Cardiac muscle cell (in vitro differentiated cells and primary cell): ENCODE data around the gene NPAS3. TPM values are rescaled to one million over a fixed set of nuclear protein-coding genes. Genes with fewer than 3 reads are reported as not detected.

Experiments used
- DNase-seq, 2 donors: peaks; one replicate each; pipeline versions ENCODE4 v3.0.0 to v3.0.0-alpha.2; 2010 to 2017; ENCODE audit warnings: low read depth in 1 of 2, low spot score in 1 of 2
- H3K27ac ChIP-seq: fragments of 200-600 bp; sonication (generic); 2 replicates; pipeline ENCODE4 v1.5.1; 2016
- H3K27me3 ChIP-seq: fragments of 200-600 bp; sonication (generic); 2 replicates; pipeline ENCODE4 v1.6.0; 2016; ENCODE audit warnings: control low read depth
- H3K36me3 ChIP-seq: fragments of 200-600 bp; sonication (generic); 2 replicates; pipeline ENCODE4 v1.5.1; 2016; ENCODE audit warnings: control low read depth
- H3K4me1 ChIP-seq: fragments of 200-600 bp; sonication (generic); 2 replicates; pipeline ENCODE4 v1.8.1; 2017; ENCODE audit warnings: low read depth, mild to moderate bottlenecking, mixed run types
- H3K4me3 ChIP-seq: fragments of 200-600 bp; sonication (generic); 2 replicates; pipeline ENCODE4 v1.5.1; 2016; ENCODE audit warnings: mild to moderate bottlenecking
- H3K9me3 ChIP-seq: fragments of 200-600 bp; sonication (generic); 2 replicates; pipeline ENCODE4 v1.5.1; 2017; ENCODE audit warnings: low read depth, mild to moderate bottlenecking, control low read depth
- polyA plus RNA-seq: library from polyadenylated mRNA; unstranded; fragments of >200 nt; fragmentation: Nextera tagmentation; extraction: Ambion mirVana; gene quantifications from 2 replicates; pipeline ENCODE4 v1.2.1, GENCODE V29; 2016
- total RNA-seq: library from RNA; depleted of rRNA; stranded (reverse); fragments of >200 nt; gene quantifications from 2 replicates; pipeline ENCODE4 v1.2.3, GENCODE V29; 2016
- TF ChIP-seq, protein P1 (sequence below): IDR thresholded peaks from 2 replicates; pipeline ENCODE4 v1.5.1; 2012; ENCODE audit warnings: low read depth, mild to moderate bottlenecking, low read length

Gene NPAS3
- total and polyA plus RNA-seq, 2 experiments from 2014 or later: 0.18 TPM

GRCh38 chr14:33691907-33692306 lies 753.2 kb downstream of the NPAS3 start:
- TF ChIP-seq, protein P1, sequence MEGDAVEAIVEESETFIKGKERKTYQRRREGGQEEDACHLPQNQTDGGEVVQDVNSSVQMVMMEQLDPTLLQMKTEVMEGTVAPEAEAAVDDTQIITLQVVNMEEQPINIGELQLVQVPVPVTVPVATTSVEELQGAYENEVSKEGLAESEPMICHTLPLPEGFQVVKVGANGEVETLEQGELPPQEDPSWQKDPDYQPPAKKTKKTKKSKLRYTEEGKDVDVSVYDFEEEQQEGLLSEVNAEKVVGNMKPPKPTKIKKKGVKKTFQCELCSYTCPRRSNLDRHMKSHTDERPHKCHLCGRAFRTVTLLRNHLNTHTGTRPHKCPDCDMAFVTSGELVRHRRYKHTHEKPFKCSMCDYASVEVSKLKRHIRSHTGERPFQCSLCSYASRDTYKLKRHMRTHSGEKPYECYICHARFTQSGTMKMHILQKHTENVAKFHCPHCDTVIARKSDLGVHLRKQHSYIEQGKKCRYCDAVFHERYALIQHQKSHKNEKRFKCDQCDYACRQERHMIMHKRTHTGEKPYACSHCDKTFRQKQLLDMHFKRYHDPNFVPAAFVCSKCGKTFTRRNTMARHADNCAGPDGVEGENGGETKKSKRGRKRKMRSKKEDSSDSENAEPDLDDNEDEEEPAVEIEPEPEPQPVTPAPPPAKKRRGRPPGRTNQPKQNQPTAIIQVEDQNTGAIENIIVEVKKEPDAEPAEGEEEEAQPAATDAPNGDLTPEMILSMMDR: no peak
- H3K36me3 ChIP-seq: no peaks in the 10 kb centered on the region
- DNase-seq: no peak
- no peaks in the 10 kb centered on the region for H3K9me3 ChIP-seq
- H3K4me1 ChIP-seq: no peaks in the 10 kb centered on the region
- no peak overlapping the region for H3K4me3 ChIP-seq
- H3K27ac ChIP-seq: no peak overlapping the region
- H3K27me3 ChIP-seq: no peaks in the 10 kb centered on the region

DNA sequence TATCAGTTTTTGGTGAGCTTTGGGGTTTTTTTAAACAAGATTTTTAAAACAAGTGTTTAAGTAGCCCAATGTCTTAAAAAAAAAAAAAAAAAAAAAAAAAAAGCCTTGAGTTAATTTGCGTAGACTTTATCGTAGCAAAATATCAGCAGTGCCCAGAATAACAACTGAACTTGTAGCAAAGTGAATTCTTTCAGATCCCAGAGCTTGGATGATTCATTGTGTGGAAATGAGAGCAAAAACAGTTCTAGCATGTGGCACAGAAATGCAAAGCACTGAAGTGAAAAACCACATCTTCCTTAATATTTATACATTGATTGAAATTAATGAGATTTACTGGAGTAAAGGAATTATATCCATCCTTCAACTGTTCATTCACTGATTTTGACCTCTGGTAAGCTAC lies 754.1 kb downstream of the NPAS3 start:
- Histone ChIP-seq H3K4me1 (no peaks in the 10 kb centered on the region), H3K36me3 (no peaks in the 10 kb centered on the region), H3K27me3 (no peaks in the 10 kb centered on the region), H3K4me3 (no peak overlapping the region), H3K27ac (no peak overlapping the region), H3K9me3 (no peaks in the 10 kb centered on the region)
- peak in 1 of 2 donors; percentile 72 for DNase-seq
- TF ChIP-seq, protein P1: no peak

GRCh38 chr14:33693237-33693636 lies 754.6 kb downstream of the NPAS3 start:
- Histone ChIP-seq H3K4me1 (no peaks in the 10 kb centered on the region), H3K4me3 (no peak overlapping the region), H3K9me3 (no peaks in the 10 kb centered on the region), H3K27me3 (no peaks in the 10 kb centered on the region), H3K36me3 (no peaks in the 10 kb centered on the region), H3K27ac (no peak overlapping the region)
- DNase-seq: no peak
- TF ChIP-seq, protein P1: no peak

DNA sequence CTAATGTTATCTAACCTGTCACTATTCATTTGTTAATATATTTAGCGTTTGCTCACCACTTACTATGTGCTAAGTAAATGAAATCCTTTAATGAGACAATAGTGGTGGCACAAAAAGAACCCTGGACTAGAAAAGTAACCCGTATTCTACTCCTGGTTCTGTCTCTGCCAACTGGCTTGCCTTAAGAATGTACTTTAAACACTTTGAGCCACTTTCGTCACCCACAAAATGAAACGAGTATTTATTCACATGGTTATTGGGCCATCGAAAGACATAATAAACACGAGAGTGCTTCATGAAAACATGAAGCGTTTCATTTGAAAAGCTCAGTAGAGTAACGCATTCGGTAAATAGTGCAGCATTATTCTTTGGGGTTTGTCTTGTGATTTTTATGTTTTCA lies 757.5 kb downstream of the NPAS3 start:
- no peak overlapping the region for H3K27ac ChIP-seq
- TF ChIP-seq, protein P1: no peak
- H3K4me1 ChIP-seq: no peaks in the 10 kb centered on the region
- no peaks in the 10 kb centered on the region for H3K9me3 ChIP-seq
- H3K36me3 ChIP-seq: no peaks in the 10 kb centered on the region
- H3K4me3 ChIP-seq: no peak overlapping the region
- no peaks in the 10 kb centered on the region for H3K27me3 ChIP-seq
- no peak for DNase-seq

- TF ChIP-seq, protein P1: no peak
- no peak overlapping the region for H3K27ac ChIP-seq
- H3K4me3 ChIP-seq: no peak overlapping the region
- H3K9me3 ChIP-seq: no peaks in the 10 kb centered on the region
- no peak for DNase-seq
- no peaks in the 10 kb centered on the region for H3K27me3 ChIP-seq
- H3K36me3 ChIP-seq: no peaks in the 10 kb centered on the region
- H3K4me1 ChIP-seq: no peaks in the 10 kb centered on the region
These were observed 760.8 kb downstream of the NPAS3 start for GRCh38 chr14:33699300-33699983.

DNA sequence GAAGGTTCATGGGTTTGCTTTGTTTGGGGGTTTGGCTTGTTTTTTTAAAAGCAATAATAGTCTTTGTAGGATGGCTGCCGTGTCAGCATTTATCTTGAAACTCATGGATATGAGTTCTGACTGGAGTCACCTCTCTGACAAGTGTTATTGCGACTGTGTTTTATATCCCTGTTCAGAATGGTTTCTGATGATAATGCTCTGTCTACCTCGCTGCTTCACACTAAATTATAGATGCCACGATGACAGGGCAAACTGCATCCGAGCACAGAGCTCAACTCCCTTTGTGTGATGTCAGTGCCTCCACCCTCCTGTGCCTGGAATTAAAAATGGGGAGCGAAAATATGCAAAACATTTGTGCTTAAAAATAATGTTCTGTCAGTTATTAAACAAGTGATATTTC lies 761.4 kb downstream of the NPAS3 start:
- H3K4me1 ChIP-seq: no peaks in the 10 kb centered on the region
- H3K27me3 ChIP-seq: no peaks in the 10 kb centered on the region
- H3K36me3 ChIP-seq: no peaks in the 10 kb centered on the region
- no peak overlapping the region for H3K27ac ChIP-seq
- DNase-seq: no peak
- H3K9me3 ChIP-seq: no peaks in the 10 kb centered on the region
- H3K4me3 ChIP-seq: no peak overlapping the region
- TF ChIP-seq, protein P1: no peak
